H54 (cell line): ENCODE results near the gene KIAA1328.
"Not testable (repeated sequence)": the region's sequence is repeated elsewhere in the genome, so short reads cannot be mapped to it uniquely, and the experiment has no call there.

ENCODE experiments used
- DNase-seq: peaks from one replicate; pipeline ENCODE4 v3.0.0; 2011; ENCODE audit warnings: low spot score, mixed read lengths; ENCODE audit not compliant: insufficient read length
- FAIRE-seq: peaks from 3 replicates; lab custom pipeline; 2011; peaks lifted over from hg19 to GRCh38; lab: Jason Lieb, UNC
- POLR2A ChIP-seq: IDR thresholded peaks from 2 replicates; pipeline ENCODE4 v1.6.1; 2011; ENCODE audit warnings: low read depth, mild to moderate bottlenecking, low read length

KIAA1328 gene

DNA sequence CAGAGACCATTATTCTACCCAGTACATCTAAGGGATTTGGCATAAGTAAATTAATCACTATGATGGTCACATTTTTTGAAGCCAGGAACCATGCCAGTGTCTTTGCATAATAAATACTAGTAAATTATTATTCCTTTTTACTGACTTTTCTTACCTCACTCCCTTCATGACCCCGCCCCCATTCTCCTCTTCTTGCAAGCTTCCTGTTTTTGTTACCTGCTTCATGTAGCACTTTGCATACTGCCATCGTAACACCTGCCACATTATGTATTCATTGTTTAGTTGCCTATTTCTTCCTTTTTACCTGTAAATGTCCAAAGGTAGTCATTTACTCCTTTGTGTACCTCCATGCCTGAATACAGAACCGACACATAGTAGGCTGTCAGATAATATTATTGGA, 309.5 kb downstream of the KIAA1328 start:
- FAIRE-seq (no peak), DNase-seq (no peak)
- no peak for TF ChIP-seq POLR2A

DNA sequence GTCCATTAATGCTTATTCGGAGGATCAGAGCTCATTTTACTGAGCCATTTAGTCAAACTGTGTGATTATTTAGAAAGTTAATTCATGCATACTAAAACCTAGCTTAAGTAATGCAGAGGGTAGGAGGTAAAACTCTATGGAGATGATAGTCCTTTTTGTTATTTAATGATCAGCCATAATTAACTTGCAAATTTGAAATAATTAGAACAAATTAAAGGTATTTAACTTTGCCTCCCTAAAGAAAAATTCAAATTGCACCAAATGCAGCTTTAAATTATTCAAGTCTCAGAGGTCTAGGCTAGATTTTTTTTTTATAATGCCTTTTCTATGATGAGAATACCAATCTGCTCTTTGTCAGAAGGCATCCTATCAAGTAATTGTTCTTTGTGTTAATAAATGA, 310.9 kb downstream of the KIAA1328 start:
- no peak for TF ChIP-seq POLR2A
- no peak for FAIRE-seq
- no peak for DNase-seq

DNA sequence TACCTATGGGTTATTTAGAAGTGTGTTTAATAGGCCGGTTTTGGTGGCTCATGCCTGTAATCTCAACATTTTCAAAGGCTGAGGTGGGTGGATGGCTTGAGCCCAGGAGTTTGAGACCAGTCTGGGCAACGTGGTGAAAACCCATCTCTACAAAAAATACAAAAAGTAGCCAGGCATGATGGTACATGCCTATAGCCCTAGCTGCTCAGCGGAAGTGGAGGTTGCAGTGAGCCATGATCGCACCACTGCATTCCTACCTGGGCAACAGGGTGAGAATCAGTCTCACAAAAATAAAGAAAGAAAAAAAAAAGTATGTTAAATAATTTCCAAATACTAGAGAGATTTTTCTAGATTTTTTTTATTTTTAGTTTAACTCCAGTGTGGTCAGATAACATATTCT, 316.0 kb downstream of the KIAA1328 start:
- DNase-seq (no peak), FAIRE-seq (no peak)
- no peak for TF ChIP-seq POLR2A

DNA sequence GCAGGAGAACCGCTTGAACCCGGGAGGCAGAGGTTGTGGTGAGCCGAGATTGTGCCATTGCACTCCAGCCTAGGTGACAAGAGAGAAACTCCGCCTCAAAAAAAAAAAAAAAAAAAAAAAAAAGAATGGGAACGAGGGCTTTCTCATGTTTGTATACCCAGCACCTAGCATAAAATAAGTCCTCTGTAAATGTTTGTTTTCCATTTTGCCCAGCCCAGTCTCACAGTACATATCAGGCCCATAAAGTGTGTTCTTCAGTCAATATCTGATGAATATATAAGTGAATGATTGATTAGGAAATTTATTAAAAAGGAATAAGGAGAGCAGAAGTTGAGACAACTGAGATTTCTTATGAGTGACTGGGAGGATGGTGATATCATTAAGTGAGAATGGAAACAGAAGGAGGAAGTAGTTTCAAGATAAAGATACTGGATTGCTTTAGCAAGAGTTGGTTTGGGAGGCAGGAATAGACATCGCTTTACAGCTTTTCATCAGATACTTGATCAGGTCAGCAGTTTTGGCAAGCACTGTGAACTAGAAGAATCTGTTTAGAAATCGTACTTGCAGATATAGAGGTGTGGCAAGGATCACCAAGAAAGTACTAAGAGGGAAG, 327.5 kb downstream of the KIAA1328 start:
- no peak for TF ChIP-seq POLR2A
- FAIRE-seq, result no peak
- DNase-seq, result no peak

DNA sequence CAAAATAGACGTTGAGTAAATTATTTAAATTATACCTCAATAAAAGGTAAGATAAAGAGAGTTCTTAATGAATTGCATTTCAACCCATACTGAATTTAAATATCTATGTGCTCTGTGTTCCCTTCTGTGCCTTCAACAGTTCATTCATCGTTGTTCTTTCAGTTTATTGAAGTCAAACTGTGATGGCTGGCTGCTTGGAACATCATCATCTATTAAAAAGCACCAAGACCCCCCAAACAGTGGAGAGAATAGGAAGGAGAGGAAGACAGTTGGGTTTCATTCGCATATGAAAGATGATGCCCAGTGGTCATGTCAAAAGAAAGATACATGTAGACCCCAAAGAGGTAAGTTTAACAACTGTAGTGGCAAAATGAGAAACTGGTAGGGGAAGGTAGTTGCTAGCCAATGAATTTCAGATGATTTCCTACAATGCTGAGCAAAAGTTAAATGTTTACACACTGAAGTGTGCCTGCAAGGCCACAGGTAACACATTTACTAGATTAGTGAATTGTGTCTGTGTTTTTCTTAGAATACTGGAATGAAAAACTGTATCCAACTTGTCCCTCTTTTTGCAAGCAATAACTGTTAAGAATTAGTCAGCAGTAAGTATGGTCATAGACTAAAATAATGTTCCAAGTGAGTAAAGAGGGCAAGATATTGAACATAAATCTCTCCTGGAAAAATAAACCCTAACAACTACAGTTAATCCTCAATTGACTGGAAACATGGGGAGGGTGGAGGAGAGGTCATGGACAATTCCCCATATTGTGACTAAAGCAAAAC, 331.3 kb downstream of the KIAA1328 start:
- no peak for FAIRE-seq

DNA sequence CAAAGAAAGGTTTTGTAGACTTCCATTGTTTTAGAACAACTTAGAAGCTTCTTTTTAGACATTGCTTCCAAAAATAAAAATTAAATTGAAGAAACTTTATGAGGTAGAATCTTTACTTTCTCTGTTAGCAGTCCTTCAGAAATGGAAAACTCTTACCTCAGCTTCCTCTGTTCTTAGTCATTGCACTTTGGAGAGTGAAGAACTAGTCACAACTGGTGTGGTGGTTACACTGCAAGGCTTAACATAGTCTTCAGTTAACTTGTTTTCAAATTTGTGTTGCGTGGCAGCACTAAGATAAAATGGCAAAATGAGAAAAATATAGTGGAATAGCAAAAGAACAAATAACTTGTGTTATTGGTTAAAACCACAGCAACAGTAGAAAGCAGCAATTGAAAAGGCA, 332.6 kb downstream of the KIAA1328 start:
- no peak for TF ChIP-seq POLR2A
- DNase-seq (no peak), FAIRE-seq (no peak)

More for the DNA sequence above, 331.3 kb downstream of the KIAA1328 start:
- no peak for TF ChIP-seq POLR2A
- no peak for DNase-seq

DNA sequence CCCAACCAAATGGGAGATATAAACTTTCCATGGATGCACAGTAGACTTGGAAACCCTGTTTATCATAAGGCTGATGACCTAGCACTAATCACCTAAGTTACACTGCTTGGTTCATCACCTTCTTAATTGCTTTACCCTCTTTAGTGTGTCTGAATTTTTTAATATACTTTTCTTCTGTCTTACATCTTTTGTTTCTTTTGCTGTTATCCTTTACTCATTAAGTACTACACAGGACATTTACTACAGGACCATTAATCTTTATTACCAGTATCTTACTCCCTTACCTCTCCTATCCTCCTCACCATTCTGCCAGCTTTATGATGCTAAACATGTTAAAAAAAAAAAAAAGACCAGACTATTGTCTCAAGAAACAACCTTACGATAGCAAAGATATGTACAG, 333.6 kb downstream of the KIAA1328 start:
- TF ChIP-seq POLR2A, result no peak
- FAIRE-seq (no peak), DNase-seq (no peak)

DNA sequence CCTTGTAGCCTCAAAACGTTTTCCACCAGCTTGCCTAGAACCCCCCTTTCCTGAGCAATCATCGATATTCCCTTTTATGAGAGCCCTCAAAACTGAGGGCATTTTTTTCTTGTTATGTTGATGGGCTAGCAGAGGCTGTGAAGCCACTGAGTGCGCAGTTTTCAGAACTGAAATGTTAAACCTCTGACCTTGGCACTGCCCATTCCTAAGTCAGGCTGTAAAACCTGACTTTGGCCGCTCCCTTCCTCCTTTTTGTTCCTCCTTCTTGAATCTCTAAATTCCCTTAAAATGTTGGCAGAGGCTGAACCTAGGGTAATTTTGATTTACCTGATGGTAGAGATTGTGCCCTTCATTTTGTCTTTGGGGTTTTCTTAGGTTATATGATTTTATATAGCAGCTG, 334.2 kb downstream of the KIAA1328 start:
- DNase-seq, result no peak
- no peak for FAIRE-seq
- TF ChIP-seq POLR2A, result no peak

DNA sequence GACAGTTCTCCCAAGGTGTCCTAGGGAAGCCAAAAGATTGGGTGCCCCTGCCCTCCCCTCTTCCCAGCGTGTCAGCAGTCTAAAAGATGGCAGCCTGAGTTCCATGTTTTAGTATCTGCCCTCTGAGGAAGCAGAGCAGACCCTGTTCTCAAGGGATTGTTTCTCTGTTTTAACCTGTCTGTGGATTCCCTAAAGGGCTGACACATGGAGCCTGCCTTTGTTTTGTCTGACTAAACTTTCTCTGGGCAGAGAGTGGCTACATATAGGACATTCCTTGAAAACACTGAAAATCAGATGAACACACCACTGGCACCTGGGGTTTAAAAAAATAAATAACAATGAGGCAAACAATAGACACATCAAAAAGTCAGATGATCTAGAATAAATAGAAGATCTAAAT, 337.6 kb downstream of the KIAA1328 start:
- no peak for TF ChIP-seq POLR2A
- FAIRE-seq, result no peak
- DNase-seq, result no peak

DNA sequence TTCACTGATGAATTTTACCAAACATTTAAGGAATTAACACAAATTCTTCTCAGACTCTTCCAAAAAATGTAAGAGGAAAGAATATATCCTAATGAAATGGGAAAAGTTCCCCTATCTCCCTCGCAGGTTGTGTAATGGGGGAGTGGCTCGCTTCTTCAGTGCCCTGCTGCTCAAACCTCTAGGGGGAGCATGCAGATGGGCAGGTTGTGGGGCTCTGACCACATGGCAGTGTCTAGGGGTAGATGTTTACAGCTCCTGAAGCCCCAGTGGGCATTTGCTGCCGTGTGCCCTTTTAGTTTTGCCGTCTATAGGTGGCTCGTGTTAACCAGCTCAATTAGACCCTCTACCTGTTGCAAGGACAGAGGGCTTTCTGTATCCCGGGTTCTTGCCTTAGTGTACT, 338.0 kb downstream of the KIAA1328 start:
- DNase-seq, FAIRE-seq: not testable (repeated sequence)

DNA sequence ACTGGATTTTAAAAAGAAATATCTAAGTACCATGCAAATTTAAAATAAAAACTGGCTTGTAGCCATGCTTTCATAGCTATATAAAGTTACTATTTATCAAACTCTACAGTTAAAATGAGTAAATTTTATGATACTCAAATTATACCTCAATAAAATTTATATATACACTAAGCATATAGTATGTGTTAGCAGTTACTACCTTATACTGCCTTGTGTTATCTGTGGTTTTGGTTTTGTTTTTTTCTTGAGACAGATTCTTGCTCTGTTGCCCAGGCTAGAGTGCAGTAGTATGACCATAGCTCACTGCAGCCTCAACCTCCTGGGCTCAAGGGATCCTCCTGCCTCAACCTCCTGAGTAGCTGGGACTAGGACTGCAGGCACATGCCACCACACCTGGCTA, 342.1 kb downstream of the KIAA1328 start:
- TF ChIP-seq POLR2A, result no peak
- FAIRE-seq (no peak), DNase-seq (no peak)

DNA sequence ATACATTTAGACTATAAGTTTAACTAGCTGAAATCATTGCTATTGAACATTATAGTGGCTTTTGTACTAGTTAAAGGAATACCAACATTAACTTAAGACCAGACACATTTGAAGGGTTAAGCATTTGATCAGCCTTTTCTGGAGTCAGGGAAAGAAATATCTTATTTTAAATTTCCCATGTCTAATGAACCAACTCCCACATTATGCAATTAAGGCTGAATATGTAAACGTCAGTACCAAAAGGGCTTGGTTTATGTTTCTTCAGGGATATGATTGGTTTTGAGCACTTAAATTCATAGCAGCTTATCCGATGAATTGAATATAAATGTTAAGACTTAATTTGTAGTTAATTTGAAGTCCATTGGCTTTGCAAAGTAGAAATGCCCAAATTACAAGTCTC, 344.5 kb downstream of the KIAA1328 start:
- TF ChIP-seq POLR2A, result no peak
- FAIRE-seq (no peak), DNase-seq (no peak)

DNA sequence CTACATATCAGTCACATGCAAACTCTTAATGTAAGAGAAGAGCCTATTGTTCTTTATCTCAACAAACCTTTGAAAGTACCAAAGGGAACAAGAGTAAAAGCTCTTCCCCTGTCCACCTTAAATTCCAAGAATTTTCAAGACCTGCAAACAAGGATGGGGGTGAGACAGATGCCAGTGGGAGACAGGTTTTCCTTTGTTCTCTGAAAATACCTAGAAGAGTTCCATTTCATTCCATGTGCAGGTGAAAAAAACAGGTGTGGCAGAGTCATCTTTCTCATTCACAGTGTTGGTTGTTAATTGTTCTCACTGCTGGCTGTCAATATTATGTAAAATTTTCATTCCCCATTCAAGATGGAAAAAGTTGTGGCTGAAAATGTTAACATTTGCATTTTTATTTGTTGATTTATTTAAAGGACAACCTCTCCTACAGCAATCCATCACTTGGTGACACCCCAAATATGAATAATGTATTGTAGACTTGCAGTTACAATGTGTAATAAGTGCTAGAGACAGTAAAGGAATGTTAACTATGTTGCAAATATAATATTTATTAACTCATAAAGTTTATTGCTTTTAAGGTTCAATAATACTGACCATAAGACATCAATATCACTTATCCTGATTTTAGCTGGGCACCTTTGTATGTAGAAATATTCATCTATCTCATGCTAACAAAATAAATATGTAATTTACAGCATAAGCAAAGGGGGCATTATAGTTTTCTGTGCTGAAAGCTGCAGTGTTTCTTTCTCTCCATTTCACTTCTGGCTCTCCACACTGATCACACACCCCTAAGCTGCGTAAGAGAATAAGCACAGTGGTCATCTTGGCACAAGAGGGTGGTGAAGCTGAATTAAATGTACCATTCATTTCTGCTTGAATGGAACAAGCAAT, 347.0 kb downstream of the KIAA1328 start:
- no peak for TF ChIP-seq POLR2A
- DNase-seq (no peak), FAIRE-seq (no peak)

DNA sequence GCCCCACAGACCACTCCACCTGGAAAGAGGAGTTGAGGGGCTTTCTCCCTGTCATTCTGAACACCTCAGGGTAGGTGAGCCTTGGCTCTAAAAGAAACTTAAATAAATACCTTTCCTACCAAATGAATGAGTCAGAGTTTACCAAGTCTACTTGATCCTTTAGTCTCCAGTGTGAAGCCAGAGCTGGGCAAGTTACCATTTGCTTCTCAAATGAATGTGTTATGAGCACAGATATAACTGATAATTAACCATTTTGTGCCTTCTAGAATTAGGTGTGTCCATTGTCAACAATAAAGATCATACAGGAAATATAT, 347.7 kb downstream of the KIAA1328 start:
- FAIRE-seq (no peak), DNase-seq (no peak)
- TF ChIP-seq POLR2A, result no peak

DNA sequence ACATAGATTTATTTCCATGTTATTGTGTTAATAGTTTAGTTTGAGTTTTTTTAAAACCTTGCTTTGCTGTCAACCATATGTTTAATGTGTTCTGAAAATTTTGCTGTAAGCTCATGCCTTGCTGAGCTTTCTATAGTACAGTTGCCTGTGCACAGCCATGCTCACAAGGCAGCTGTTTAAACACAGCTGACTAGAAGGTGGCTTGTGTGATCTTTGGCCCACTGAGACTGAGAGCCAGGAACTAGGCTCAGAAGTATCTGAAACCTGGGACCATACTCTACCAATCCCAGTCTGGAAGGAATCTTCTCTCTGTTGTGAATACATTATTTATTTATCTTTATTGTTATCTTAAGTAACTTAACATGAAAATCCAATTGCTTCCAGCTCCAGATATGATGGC, 350.5 kb downstream of the KIAA1328 start:
- no peak for DNase-seq
- FAIRE-seq, result no peak
- no peak for TF ChIP-seq POLR2A
